T-helper 2 cell treated with Interferon-gamma antibody and Interleukin-4, amounts not matched to agents 100 ng/mL and 5 ng/mL, for 36 hours (primary cell): ENCODE results near the gene SIGLEC8. TPM values are rescaled to one million over a fixed set of nuclear protein-coding genes. Genes with fewer than 3 reads are reported as not detected.
"Not testable (repeated sequence)": the region's sequence is repeated elsewhere in the genome, so short reads cannot be mapped to it uniquely, and the experiment has no call there.

Experiments
- intact Hi-C: fragments of 100-400 bp; cut with micrococcal nuclease; formaldehyde crosslinking; loops from one replicate; pipeline ENCODE4 v1.15.1; 2023
- total RNA-seq: library from RNA; stranded (reverse); gene quantifications from 2 replicates; pipeline ENCODE4 v1.2.3, GENCODE V29; 2022

The SIGLEC8 gene
- total RNA-seq, 1 donor from 2014 or later: not detected

DNA sequence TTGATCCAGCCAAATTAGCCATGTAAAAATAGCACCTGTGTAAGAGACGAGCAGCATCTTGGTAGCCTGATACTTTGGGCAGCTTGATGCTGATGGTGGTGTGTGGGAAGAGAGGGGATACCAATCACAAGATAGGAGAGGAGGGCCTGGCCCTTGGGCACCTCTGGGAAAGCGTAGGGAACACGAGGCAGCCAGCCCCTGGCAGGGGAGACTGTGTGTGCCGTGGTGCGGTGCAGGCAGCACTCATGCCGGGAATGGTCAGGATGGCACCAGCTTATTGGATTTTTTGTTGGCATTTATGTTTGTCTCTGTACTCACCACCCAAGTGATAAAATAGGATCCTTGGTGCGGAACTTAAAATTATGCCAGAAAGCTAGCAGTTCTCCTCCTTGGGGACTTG lies 10.2 kb downstream of the SIGLEC8 start:
- intact Hi-C loops: loop anchor here (10.0 kb wide), 1 partner anchor 283 kb away; no protein-coding TSS in a partner anchor

DNA sequence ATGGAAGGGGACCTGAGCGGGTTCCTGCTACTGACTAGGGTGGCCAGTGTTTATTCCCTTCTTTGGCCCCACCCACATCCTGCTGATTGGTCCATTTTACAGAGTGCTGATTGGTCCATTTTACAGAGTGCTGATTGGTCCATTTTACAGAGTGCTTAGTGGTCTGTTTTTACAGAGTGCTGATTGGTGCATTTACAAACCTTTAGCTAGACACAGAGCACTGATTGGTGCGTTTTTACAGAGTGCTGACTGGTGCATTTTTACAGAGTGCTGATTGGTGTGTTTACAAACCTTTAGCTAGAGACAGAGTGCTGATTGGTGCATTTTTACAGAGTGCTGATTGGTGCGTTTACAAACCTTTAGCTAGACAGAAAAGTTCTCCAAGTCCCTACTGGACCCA lies 10.7 kb downstream of the SIGLEC8 start:
- intact Hi-C loops: loop anchor here (10.0 kb wide), 1 partner anchor 283 kb away; no protein-coding TSS in a partner anchor

DNA sequence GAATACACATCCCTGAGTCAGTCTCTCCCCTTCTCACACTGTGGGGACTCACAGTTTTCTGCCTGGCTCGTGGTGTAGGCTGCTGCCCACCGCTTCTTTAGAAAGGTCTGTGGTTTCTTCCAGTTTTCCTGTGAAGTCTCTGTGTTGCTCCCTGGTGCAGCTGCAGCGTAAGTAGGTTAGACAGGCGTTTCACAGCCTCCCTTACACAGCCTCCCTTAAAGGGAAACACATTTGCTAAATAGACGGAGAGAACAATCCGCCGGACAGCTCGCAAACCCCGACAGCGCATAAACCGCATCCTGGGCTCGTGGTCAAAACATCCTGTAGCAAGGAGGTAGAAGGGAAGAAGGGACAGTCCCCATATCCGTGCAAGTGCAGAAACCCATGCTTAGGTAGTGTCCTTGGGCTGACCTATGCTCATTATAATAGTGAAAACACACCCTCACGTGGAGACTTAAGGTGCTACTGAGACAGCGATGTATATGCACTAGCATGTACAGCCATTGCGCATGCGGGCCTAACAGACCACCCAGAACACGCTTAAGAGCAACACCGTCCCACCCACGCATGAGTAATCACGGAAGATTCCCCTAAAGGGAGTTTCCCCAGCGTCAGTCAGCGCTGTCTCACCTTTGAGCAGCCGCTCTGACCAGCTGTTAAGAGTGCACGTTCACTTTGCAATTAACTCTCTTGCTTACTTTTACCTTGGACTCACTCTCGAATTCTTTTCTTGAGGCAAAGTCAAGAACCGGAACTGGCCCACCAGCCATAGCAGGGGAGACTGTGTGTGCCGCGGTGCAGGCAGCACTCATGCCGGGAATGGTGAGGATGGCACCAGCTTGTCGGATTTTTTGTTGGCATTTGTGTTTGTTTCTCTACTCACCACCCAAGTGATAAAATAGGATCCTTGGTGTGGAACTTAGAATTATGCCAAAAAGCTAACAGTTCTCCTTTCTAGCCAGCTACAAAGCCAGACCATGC lies 16.6 kb downstream of the SIGLEC8 start:
- intact Hi-C loops: loop anchor here (1.0 to 10.0 kb wide), 3 partner anchors 47 to 277 kb away; partner anchors contain the start of gene ETFB

DNA sequence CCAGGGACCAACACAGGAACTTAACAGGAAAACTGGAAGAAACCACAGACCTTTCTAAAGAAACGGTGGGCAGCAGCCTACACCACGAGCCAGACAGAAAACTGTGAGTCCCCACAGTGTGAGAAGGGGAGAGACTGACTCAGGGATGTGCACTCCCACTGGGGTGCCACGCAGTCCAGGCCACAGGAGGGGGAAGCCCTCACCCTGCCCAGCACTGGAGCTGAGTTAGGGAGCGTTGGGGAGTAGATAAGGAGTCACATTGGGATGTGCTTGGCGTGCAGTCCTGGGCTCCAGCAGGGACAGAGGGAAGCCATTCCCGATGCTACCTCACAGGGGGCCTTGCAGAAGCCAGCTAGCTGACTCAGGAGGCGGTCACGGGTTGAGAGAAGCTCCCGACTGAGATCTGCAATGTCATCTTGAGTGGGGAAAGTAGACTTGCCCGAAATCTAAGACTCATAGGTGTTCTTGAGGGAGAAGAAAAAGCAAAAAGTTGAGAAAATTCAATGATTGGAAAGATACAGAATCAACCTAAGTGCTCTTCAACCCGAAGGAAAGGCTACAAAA lies 17.3 kb downstream of the SIGLEC8 start:
- intact Hi-C loops: loop anchor here (1.0 to 10.0 kb wide), 3 partner anchors 47 to 276 kb away; partner anchors contain the start of gene ETFB

DNA sequence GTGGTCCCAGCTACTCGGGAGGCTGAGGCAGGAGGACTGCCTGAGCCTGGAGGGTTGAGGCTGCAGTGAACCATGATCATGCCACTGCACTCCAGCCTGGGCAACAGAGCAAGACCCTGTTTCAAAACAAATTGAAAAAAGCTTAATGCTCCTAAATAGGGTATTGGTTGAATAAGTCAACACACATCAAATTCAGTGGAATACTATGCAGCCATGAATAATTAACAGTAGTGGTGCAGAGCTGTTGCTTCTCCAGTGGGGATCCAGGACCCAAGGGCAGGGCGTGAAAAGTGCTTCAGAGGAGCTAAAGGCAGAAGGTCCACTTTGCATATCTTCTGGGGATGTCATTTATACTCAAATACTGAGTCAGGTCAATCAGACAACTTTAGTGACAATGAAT lies 18.2 kb downstream of the SIGLEC8 start:
- intact Hi-C loops: loop anchor here (2.0 to 10.0 kb wide), 2 partner anchors 73 to 275 kb away; partner anchors contain the start of gene ETFB

DNA sequence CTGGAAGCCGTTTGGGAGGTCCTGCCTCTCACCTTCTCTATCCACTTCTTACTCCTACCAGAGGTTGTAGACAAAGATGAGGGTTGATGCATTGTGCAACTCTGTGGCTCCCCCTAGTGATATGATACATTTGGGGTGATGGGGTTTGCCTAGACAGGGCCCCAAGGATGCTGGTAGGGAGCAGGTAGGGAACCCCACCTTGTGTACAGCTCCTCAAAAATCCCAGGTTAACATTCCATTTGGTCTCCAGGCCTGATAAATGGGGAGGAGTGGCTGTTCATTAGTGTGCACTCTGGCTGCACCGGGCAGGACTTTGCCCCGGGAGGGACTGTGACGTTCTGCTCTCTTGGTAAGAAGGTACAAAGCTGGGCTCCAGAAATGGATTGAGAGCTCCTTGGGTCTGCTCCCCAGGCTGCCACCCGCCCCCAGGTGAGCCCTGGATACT lies 19.2 kb downstream of the SIGLEC8 start:
- intact Hi-C loops: loop anchor here (1.0 kb wide), 1 partner anchor 100 kb away; no protein-coding TSS in a partner anchor

DNA sequence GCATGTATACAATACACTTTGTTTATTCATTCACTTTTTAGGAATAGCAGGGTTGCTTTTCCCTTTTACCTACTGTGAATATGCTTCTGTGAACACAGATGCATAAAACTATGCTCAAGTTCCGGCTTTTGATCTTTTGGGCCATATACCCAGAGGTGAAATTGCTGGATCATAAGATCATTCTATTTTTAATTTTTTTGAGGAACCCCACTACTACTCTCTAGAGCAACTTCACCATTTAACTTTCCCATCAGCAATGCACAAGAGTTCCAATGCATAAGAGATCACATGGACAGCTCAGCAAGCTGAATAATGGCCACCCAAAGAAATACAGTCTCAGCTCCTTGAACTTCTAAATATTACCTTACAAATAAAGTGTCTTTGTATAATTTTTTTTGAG lies 23.8 kb downstream of the SIGLEC8 start:
- intact Hi-C loops: no loop called here

DNA sequence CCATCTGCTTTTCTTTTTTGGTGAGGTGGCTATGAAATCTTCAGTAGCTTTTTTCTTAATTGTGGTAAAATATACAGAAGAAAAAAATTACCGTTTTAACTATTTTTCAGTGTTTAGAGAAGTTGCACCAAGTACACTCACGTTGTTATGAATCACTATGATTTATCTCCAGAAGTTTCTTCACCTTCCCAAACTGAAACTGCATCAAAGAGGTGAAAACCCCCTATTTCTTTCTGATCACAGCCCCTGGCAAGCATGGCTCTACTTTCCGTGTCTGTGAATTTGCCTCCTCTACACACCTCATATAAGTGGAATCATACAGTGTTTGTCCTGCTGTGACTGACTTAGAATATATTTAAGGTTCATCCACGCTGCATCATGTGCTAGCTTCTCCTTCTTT lies 25.2 kb downstream of the SIGLEC8 start:
- intact Hi-C loops: no loop called here

DNA sequence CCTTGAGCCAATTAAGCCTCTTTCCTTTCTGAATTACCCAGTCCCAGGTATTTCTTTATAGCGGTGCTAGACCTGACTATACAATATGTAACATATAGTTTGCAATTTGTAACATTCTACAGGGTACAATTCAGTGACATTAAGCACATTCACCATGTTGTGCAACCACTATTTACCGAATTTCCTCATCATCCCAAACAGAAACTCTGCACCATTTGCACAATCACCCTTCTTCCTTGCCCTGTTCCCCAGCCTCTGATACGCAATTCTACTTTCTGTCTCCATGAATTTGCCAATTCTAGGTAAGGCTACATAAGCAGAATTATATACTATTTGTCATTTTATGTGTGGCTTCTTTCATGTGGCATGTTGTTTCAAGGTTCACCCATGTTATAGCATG lies 27.1 kb downstream of the SIGLEC8 start:
- intact Hi-C loops: no loop called here

DNA sequence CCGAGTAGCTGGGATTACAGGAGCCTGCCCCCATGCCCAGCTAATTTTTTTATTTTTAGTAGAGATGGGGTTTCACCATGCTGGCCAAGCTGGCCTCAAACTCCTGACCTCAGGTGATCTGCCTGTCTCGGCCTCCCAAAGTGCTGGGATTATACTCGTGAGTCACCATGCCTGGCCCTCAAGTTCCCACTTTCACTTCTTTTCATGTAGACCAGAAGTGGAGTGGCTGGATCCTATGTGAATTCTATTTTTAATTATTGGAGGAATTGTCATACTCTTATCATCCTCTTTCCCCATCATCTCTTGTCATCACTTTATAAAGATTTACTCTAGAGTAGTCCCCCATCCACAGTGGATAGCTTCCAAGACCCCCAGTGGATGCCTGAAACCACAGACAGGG lies 28.0 kb downstream of the SIGLEC8 start:
- intact Hi-C loops: no loop called here

DNA sequence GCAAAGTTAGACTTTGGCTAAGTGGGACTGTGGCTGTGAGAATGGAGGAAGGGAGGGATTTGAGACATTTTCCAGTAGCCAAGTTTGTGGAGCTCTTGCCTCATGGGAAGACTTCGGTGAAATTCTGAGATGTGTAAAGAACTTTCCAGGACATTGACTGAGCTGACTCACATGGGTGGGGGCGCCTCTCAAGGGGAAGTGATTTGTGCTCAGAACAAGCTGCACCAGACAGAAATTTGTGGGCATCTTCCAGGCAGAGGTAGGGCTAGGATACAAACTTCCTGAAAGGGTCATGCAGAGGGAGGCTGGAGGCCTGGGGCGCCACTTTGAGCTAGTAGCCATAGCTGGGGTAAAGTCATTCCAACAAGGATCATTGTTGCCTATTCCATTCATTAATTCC lies 31.1 kb downstream of the SIGLEC8 start:
- intact Hi-C loops: no loop called here

DNA sequence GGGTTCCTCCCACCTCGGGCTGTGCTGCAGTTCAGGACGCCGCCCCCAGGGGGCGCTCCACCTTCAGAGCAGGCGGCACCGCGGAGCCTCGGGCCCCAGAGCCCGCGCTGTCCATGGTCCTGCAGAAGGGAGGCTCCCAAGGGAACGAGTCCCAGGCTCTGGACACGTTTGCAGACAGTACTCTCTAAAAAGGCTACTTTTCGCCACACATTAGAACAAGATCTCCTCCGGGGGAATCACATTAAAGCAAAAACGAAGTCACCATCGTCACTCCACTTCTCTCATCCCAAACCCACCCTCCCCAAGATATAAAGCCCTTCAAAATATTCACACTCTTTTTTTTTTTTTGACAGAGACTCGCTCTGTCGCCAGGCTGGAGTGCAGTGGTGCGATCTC lies 36.2 kb downstream of the SIGLEC8 start:
- intact Hi-C loops: loop anchor here (1.0 kb wide), 1 partner anchor 93 kb away; no protein-coding TSS in a partner anchor

DNA sequence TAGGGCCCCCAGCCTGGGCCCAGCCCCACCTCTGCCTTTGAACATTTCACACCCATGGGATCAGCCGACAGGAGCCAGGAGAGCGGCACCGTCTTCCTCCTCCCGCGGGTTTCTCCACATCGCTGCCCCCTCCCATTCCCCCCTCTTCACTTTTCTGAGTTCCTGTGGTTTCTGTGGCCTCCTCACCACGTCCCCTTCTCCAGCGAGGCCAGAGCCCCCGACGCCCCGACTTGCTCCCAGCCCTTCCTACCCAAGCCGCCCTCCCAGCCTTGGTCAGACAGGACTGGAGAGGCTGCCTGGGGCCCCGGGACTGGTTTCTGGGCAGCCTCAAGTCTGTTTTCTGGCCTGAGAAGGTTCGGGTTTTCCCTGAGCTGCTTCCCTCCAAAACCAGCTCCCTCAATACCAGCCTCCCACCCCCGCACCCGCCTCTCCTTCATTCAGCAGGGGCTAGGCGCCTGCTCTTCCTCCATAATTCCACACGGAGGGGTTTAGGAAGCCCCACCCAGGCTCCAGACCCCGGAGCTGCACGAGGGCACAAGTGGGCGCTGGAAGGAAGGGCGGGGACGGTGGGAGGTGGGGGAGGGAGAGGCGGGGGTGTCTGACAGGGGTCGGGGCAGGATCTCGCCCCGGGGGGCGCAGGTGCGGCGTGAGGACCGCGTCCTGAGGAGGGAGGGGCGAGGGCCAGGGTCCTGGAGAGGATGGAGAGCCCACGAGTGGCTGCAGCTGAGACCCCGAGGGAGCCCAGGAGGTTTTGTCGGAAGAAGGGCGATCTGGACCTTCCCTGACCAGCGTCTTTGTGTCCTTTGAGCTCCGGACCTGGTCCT lies 36.8 kb downstream of the SIGLEC8 start:
- intact Hi-C loops: loop anchor here (1.0 kb wide), 1 partner anchor 94 kb away; no protein-coding TSS in a partner anchor

DNA sequence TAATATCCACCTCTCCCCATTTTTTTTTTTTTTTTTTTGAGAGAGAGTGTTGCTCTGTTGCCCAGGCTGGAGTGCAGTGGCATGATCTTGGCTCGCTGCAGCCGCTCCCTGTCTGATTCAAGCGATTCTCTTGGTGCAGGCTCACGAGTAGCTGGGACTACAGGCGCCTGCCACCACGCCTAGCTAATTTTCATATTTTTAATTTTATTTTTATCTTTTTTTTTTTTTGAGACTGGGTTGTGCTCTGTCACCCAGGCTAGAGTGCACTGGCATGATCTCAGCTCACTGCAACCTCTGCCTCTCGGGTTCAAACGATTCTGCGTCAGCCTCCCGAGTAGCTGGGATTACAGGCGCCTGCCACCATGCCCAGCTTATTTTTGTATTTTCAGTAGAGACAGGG lies 37.7 kb downstream of the SIGLEC8 start:
- intact Hi-C loops: not testable (repeated sequence)

DNA sequence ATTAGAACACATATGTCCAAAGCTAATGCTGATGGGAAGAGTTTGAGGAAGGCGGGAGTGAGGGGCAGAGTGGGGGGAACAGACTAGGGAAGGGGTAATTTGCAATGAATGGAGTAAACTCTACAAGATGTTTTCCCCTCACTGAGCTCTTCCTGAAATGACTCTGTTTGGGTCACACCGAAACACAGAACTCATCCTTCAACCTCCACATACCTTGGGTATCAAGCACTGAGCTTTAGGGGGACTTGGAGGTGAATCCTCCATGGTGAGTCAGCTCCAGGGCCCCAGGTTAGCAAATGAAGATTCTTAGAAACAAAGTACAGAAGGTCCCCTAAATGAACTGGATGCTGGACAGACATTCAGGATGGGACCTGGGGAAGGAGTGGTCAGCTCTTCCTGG lies 39.5 kb downstream of the SIGLEC8 start:
- intact Hi-C loops: no loop called here

DNA sequence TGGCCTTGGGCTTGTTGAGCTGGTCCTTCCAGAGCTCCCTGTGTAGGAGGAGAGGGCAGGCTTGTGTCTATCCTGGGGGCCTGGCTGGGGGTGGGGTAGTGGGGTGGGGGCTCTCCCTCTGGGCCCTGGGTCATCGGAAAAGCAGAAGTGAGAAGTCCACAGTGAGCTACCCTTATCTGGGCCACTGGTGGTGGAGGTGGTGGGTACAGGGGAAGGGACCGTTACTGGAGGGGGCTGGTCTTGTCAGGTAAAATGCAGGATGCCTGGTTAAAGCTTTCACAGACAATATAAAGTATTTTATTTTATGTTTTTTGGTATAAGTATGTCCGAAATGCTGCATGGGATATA lies 40.5 kb downstream of the SIGLEC8 start:
- intact Hi-C loops: no loop called here

DNA sequence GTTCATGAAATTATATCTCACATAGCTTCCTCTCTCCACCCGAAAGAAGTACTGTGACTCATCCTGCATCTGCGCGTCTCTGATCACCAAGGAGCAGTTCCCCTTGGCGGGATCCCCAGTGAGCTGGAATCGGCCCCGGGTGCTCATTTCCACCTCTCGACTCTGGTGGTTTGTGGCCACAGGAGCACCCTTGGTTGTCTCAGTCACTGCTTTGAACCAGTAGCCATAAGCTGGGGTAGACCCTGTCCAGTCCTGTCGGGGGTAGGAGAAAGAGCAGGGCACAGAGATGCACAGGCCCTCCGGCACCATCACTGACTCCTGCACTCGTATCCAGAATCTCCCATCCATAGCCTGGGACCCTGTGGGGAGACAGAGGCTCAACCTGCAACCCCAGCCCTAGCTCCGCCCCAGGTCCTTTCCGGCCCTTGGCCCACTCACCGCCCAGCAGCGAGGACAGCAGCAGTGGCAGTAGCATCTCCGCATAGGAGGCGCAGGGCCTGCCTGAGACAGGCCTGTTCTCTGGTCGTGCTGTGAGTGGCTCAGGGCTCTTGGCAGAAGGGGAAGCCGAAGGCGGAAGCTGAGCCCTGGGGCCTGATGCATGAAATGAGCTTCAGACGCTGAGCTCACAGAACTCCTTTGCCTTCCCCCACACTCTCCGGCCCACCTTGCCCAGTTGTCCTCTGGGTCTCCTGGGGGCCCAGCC lies 41.0 kb downstream of the SIGLEC8 start, which contains the start of gene SIGLEC10:
SIGLEC10 (minus strand) TSS at position 536 of the 703 bp plus-strand sequence; CDS start at position 475, 61 bp downstream.
- intact Hi-C loops: no loop called here

DNA sequence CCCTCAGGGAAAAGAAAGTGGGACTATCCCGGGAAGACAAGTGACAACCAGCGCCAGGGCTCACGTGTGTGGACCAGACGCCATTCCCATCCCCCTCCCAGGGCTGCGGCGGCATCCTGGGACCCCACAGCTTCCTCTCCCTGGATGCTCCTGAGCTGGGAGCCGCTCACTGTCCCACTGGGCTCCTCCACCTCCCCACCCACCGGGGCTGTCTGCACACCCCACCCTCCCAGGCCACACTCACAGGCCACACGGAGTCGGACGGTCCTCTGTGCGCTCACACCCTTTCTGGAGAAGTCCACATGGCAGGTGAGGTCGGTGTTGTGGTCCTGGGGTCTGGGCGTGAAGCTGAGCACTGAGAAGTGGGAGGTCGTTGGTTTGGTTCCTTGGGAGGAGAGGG lies 41.8 kb downstream of the SIGLEC8 start:
- intact Hi-C loops: not testable (repeated sequence)

DNA sequence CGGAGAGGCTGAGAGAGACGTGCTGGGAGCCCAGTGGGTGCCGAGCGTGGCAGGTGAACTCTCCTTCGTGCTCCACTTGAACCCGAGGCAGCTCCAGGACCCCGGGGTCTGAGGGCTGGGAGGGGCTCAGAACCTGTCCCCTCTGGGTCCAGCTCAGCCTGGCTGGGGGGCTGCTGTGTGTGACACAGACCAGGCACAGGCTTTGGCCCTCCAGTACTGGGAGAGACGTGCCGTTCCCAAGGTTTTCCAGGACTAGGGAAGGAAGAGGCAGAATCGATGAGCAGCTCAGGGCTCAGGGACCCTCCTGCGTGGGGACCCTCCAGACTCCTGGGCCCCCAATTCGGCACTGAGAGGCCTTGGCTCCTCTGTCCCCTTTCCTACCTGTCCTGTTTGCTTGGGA lies 43.1 kb downstream of the SIGLEC8 start:
- intact Hi-C loops: no loop called here

DNA sequence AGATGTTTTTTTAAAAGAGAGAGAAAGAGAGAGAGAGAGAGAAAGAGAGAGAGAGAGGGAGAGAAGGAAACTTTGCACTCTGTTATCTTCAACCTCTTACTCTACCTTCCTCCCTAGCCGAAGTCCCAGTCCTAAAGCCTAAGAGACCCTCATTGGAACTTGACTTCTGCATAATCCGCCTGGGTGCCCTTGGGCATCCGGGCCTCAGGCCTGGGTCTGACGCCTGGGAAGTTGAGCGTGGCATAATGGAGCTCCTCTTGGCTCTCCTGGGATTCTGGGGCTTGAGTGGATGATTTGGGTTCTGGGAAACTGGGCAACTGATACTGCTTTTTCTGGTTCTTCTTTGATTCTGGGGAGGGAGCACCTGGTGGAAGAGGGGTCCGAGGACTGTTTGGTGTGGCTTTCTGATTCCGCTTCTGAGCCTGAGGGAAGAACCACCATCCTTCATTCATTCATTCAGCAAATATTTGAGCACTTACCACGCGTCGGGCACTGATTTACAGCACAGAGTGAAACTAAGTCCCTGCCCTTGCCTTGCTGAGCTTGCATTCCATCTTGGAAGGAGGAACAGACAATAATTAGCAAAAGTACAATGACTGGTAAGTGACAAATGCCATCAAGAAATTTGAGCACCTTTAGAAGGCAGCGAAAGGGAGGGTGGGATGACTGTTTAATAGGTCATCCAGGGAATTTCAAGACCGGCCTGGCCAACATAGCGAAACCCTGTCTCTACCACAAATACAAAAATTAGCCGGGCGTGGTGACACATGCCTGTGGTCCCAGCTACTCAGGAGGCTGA lies 47.1 kb downstream of the SIGLEC8 start:
- intact Hi-C loops: no loop called here
